Breast epithelium (tissue), 4 donors: Measurements from ENCODE around the gene ATAT1. TPM values are rescaled to one million over a fixed set of nuclear protein-coding genes. Genes with fewer than 3 reads are reported as not detected.

ENCODE experiments used
- DNase-seq, 2 donors: peaks; one replicate each; pipeline ENCODE4 v3.0.0-alpha.2; 2019; ENCODE audit warnings: low spot score in 2 of 2
- H3K27ac ChIP-seq, 2 donors: fragments of 200-600 bp; sonication (generic) in 1 of 2; one replicate each; pipeline ENCODE4 v1.5.1; 2016 to 2019; ENCODE audit warnings: mild to moderate bottlenecking in 1 of 2
- H3K27me3 ChIP-seq, 2 donors: fragments of 200-600 bp; sonication (generic) in 1 of 2; one replicate each; pipeline versions ENCODE4 v1.5.1 to v1.6.0; 2017 to 2019; ENCODE audit warnings: control low read depth in 1 of 2, mild to moderate bottlenecking in 1 of 2
- H3K36me3 ChIP-seq: fragments of 200-600 bp; one replicate; pipeline ENCODE4 v1.5.1; 2019
- H3K4me1 ChIP-seq, 2 donors: fragments of 200-600 bp; sonication (generic); one replicate each; pipeline ENCODE4 v1.5.1; 2016 to 2019; ENCODE audit warnings: control low read depth in 1 of 2
- H3K4me3 ChIP-seq, 3 donors: fragments of 200-600 bp; sonication (generic); 1 replicate in 2 of 3; 2 replicates in 1 of 3; pipeline ENCODE4 v1.5.1; 2016 to 2019; ENCODE audit warnings: mild to moderate bottlenecking in 3 of 3, moderate library complexity in 2 of 3
- H3K9me3 ChIP-seq, 2 donors: fragments of 200-600 bp; sonication (generic) in 1 of 2; one replicate each; pipeline ENCODE4 v1.5.1; 2016 to 2019; ENCODE audit warnings: control low read depth in 1 of 2
- POLR2A ChIP-seq: fragments of 450-650 bp; IDR thresholded peaks from one replicate; pipeline ENCODE4 v1.6.1; 2016; ENCODE audit warnings: antibody characterized with exemption, mild to moderate bottlenecking, moderate library complexity
- POLR2AphosphoS5 ChIP-seq, 3 donors: sonication (generic); formaldehyde crosslinking; IDR thresholded peaks; one replicate each; pipeline ENCODE4 v1.6.1; 2017; ENCODE audit warnings: antibody characterized with exemption in 3 of 3
- intact Hi-C: fragments of 100-400 bp; cut with DNase I; formaldehyde crosslinking; loops from one replicate; pipeline ENCODE4 v1.15.1; 2023; ENCODE audit warnings: low total_unique reads
- total RNA-seq, 3 donors: library from RNA; depleted of rRNA; stranded (reverse); fragments of >200 nt; gene quantifications; one replicate each; pipeline ENCODE4 v1.1.0, GENCODE V29; 2016
- TF ChIP-seq, protein P1 (sequence below), 3 donors: fragments of 450-650 bp; IDR thresholded peaks; one replicate each; pipeline ENCODE4 v1.5.1; 2016 to 2017; ENCODE audit warnings: antibody characterized with exemption in 3 of 3, mild to moderate bottlenecking in 3 of 3, moderate library complexity in 3 of 3

ATAT1 gene
- total RNA-seq: 10 to 100 TPM in 1 of 3 donors, 1 to 10 TPM in 2; 5.3 to 10.5 (median 8.8) TPM

DNA sequence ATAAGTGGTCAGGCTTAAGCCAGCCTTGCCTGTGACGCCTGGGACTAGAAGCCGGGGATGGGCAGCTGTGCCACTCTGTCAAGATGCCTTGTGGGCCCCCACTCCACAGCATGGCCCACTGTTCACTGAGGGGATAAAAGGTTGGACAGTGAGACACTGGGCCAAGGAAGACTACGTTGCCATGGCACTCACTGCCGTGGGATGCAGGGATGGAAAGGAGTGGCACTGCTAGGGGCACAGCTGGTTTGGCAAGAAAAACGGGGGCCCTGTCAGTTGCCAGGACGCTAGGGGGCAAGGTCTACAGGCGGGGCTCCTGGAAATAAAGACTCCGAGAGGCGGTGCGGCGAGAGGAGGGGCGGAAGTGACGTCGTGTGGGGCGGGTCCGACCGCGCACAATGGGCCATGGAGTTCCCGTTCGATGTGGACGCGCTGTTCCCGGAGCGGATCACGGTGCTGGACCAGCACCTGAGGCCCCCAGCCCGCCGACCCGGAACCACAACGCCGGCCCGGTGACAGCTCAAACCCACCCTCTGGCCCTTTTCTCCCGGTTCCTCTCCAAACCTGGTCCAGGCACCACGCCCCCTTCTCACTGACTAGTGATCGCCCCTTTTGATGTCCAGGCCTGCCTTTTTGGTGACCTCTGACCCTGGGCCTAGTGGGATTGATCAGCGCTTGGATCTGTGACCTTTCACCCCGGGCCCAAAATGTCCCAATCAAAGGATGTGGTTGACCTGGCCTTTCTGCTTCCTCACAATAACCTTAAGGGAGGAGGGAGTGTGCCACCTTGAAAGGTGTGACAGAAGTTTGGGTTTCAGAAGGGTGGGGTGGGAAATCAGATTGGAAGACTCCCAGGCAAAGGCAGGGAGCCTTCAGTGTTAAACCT lies at the start of gene ATAT1:
Gene ATAT1 (plus strand): TSS at position 391 of the 883 bp plus-strand sequence.
- Histone ChIP-seq H3K4me1 (peaks cover 0 to 6% of the 10 kb centered on the region in 2 donors), H3K27ac (peak within 1 kb of the TSS; percentile 95 to 98), H3K4me3 (peak within 1 kb of the TSS; percentile 46 to 85 (median 64)), H3K9me3 (no peaks in the 10 kb centered on the region), H3K27me3 (no peaks in the 10 kb centered on the region), H3K36me3 (no peaks in the 10 kb centered on the region)
- DNase-seq: peak; percentile 85 to 88
- no peak for TF ChIP-seq POLR2A
- TF ChIP-seq, protein P1, sequence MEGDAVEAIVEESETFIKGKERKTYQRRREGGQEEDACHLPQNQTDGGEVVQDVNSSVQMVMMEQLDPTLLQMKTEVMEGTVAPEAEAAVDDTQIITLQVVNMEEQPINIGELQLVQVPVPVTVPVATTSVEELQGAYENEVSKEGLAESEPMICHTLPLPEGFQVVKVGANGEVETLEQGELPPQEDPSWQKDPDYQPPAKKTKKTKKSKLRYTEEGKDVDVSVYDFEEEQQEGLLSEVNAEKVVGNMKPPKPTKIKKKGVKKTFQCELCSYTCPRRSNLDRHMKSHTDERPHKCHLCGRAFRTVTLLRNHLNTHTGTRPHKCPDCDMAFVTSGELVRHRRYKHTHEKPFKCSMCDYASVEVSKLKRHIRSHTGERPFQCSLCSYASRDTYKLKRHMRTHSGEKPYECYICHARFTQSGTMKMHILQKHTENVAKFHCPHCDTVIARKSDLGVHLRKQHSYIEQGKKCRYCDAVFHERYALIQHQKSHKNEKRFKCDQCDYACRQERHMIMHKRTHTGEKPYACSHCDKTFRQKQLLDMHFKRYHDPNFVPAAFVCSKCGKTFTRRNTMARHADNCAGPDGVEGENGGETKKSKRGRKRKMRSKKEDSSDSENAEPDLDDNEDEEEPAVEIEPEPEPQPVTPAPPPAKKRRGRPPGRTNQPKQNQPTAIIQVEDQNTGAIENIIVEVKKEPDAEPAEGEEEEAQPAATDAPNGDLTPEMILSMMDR (IDR thresholded peaks at IDR 0.05): peak in 2 of 3 donors; percentile 30 to 32
- TF ChIP-seq POLR2AphosphoS5 (IDR thresholded peaks at IDR 0.05): peak in 2 of 3 donors; percentile 44 to 72
- intact Hi-C loops: no loop called here

DNA sequence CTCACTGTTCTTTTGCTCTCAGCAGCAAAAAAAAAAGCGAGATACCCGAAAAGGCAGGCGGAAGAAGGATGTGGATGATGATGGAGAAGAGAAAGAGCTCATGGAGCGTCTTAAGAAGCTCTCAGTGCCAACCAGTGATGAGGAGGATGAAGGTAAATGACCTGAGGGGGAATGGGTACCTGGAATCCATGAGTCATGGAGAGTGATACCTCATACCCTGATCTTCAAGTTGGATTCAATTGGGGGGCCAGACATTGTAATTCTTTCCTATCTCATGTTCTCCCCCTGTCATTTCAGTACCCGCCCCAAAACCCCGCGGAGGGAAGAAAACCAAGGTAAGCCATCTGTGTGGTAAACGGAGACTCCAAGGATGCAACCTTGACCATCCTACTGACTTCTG lies 48.6 kb upstream of the ATAT1 start:
- Histone ChIP-seq H3K27me3 (no peaks in the 10 kb centered on the region), H3K9me3 (no peaks in the 10 kb centered on the region), H3K27ac (no peak overlapping the region), H3K36me3 (no peaks in the 10 kb centered on the region), H3K4me1 (peaks cover 0 to 2% of the 10 kb centered on the region in 2 donors), H3K4me3 (no peak overlapping the region)
- intact Hi-C loops: no loop called here
- DNase-seq: no peak
- TF ChIP-seq, protein P1 (IDR thresholded peaks at IDR 0.05): no peak
- TF ChIP-seq POLR2A (no peak), POLR2AphosphoS5 (IDR thresholded peaks at IDR 0.05) (no peak)

DNA sequence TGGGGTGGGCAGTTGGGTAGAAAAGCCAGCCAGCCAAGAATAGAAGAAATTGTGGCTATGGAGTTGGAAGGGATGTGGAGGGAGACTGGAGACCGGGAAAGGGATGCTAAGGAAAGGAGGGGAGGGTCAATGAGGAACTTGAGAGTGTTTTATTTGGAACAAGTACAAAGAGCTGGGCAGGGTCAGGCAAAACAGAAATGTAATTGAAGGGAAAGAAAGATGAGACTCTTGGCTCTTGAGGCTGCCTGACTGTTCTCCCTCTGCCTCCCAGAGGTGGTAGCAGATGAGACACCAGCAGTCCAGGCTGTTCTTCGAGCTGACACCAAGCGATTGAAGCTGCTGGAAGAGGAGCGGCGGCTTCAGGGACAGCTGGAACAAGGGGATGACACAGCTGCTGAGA lies 42.8 kb upstream of the ATAT1 start:
- H3K27me3 ChIP-seq: no peaks in the 10 kb centered on the region
- H3K9me3 ChIP-seq: no peaks in the 10 kb centered on the region
- H3K36me3 ChIP-seq: peaks cover 17% of the 10 kb centered on the region
- no peak for TF ChIP-seq POLR2AphosphoS5 (IDR thresholded peaks at IDR 0.05)
- no peaks in the 10 kb centered on the region for H3K4me1 ChIP-seq
- H3K27ac ChIP-seq: no peak overlapping the region
- intact Hi-C loops: no loop called here
- H3K4me3 ChIP-seq: no peak overlapping the region
- no peak for DNase-seq

DNA sequence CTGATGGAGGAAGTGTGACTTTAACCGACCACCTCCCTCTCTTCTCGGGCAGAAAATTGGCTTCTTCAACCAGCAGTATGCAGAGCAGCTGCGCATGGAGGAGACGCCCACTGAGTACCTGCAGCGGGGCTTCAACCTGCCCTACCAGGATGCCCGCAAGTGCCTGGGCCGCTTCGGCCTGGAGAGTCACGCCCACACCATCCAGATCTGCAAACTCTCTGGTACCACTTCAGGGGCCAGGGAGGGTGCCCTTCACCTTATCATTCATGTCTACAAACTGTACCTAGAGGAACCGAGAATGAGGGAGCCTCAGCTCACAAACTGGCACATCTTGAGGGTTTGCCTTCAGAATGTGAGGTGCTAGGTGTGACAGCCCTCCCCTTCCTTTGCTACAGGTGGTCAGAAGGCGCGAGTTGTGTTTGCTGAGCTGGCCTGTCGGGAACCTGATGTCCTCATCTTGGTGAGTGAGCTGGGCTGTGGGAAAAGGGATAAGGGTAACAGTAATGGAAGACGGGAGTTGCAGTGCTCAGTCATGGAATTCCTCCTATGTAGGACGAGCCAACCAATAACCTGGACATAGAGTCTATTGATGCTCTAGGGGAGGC lies 36.8 kb upstream of the ATAT1 start:
- intact Hi-C loops: no loop called here
- DNase-seq: no peak
- no peaks in the 10 kb centered on the region for H3K9me3 ChIP-seq
- H3K4me3 ChIP-seq: no peak overlapping the region
- peaks cover 17% of the 10 kb centered on the region for H3K36me3 ChIP-seq
- H3K4me1 ChIP-seq: peaks cover 5 to 6% of the 10 kb centered on the region in 2 donors
- H3K27ac ChIP-seq: peak overlapping the region; percentile 8 to 74
- no peaks in the 10 kb centered on the region for H3K27me3 ChIP-seq
- TF ChIP-seq POLR2A: no peak
- TF ChIP-seq, protein P1 (IDR thresholded peaks at IDR 0.05): no peak
- no peak for TF ChIP-seq POLR2AphosphoS5 (IDR thresholded peaks at IDR 0.05)

DNA sequence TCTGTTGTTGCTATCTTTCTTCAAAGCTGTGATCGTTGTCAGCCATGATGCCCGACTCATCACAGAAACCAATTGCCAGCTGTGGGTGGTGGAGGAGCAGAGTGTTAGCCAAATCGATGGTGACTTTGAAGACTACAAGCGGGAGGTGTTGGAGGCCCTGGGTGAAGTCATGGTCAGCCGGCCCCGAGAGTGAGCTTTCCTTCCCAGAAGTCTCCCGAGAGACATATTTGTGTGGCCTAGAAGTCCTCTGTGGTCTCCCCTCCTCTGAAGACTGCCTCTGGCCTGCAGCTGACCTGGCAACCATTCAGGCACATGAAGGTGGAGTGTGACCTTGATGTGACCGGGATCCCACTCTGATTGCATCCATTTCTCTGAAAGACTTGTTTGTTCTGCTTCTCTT lies 36.2 kb upstream of the ATAT1 start:
- Histone ChIP-seq H3K4me1 (peaks cover 5 to 6% of the 10 kb centered on the region in 2 donors), H3K36me3 (peaks cover 12% of the 10 kb centered on the region), H3K27ac (peak overlapping the region; percentile 23 to 74), H3K27me3 (no peaks in the 10 kb centered on the region), H3K9me3 (no peaks in the 10 kb centered on the region), H3K4me3 (no peak overlapping the region)
- no peak for TF ChIP-seq POLR2A
- TF ChIP-seq POLR2AphosphoS5 (IDR thresholded peaks at IDR 0.05): no peak
- TF ChIP-seq, protein P1 (IDR thresholded peaks at IDR 0.05): no peak
- intact Hi-C loops: no loop called here
- DNase-seq: no peak
